Measurements from ENCODE around the gene AXIN1. TPM values are rescaled to one million over a fixed set of nuclear protein-coding genes. Genes with fewer than 3 reads are reported as not detected.

Gene AXIN1
- total RNA-seq, 1 donor from 2014 or later = 16.4 TPM

DNA sequence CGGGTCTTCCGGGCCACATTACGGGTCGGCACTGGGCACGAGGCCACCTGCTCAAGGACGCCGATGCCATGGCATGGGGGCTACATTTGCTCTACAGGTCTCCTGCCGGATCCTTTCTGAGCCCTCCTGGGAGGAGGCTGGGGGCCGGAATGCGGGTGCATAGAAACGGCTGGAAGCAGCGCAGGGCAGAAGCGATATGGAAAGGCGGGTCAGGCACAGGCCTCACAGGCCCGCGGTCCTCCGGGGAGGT, 28.4 kb downstream of the AXIN1 start:
- no peak overlapping the region for H3K27ac Mint-ChIP-seq (ENCODE audit: unreplicated experiment)
- no peaks in the 10 kb centered on the region for H3K9me3 Mint-ChIP-seq (ENCODE audit: unreplicated experiment)
- no peaks in the 10 kb centered on the region for H3K4me1 Mint-ChIP-seq (ENCODE audit: low read depth, unreplicated experiment)
- H3K27me3 Mint-ChIP-seq (ENCODE audit: unreplicated experiment) = peaks cover 2% of the 10 kb centered on the region
- DNase-seq = no peak
- TF ChIP-seq, protein P1, sequence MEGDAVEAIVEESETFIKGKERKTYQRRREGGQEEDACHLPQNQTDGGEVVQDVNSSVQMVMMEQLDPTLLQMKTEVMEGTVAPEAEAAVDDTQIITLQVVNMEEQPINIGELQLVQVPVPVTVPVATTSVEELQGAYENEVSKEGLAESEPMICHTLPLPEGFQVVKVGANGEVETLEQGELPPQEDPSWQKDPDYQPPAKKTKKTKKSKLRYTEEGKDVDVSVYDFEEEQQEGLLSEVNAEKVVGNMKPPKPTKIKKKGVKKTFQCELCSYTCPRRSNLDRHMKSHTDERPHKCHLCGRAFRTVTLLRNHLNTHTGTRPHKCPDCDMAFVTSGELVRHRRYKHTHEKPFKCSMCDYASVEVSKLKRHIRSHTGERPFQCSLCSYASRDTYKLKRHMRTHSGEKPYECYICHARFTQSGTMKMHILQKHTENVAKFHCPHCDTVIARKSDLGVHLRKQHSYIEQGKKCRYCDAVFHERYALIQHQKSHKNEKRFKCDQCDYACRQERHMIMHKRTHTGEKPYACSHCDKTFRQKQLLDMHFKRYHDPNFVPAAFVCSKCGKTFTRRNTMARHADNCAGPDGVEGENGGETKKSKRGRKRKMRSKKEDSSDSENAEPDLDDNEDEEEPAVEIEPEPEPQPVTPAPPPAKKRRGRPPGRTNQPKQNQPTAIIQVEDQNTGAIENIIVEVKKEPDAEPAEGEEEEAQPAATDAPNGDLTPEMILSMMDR (IDR thresholded peaks at IDR 0.05; ENCODE audit: partially characterized antibody, unreplicated experiment) = no peak
- no peaks in the 10 kb centered on the region for H3K36me3 Mint-ChIP-seq (ENCODE audit: unreplicated experiment)
- no peak overlapping the region for H3K4me3 Mint-ChIP-seq (ENCODE audit: unreplicated experiment)

DNA sequence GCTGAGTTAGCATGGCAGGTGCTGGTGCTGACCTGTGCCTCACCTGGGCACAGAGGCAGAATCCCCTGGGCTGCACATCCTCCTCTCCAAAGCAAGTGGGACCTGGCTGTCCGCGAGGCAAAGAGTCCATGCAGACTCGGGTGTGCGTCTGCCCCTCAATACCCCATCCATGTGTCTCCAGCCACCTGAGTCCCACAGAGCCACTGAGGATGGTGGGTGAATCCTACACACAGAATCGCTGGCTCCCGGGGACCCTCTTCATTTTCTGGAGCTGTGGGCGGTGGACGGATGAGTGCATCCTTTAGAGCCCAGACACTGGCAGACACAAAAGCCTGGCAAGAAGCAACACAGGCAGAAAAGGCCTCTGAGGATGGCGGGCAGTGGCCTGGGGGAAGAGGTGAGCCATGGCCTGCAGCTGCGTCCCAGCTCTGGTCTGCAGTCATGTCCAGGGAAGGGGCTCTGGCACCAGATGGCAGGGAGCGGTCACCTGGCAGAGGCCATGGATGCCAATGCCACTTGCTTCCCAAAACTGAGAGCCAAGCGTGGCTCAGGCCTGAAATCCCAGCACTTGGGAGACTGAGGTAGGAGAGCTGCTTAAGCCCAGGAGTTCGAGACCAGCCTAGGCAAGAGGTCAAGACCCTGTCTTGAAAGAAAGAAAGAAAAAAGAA, 29.9 kb downstream of the AXIN1 start:
- Mint-ChIP-seq H3K36me3 (ENCODE audit: unreplicated experiment) (no peaks in the 10 kb centered on the region), H3K4me3 (ENCODE audit: unreplicated experiment) (no peak overlapping the region), H3K9me3 (ENCODE audit: unreplicated experiment) (no peaks in the 10 kb centered on the region), H3K4me1 (ENCODE audit: low read depth, unreplicated experiment) (no peaks in the 10 kb centered on the region), H3K27ac (ENCODE audit: unreplicated experiment) (no peak overlapping the region), H3K27me3 (ENCODE audit: unreplicated experiment) (peaks cover 2% of the 10 kb centered on the region)
- TF ChIP-seq, protein P1 (IDR thresholded peaks at IDR 0.05; ENCODE audit: partially characterized antibody, unreplicated experiment) = no peak
- DNase-seq = no peak

DNA sequence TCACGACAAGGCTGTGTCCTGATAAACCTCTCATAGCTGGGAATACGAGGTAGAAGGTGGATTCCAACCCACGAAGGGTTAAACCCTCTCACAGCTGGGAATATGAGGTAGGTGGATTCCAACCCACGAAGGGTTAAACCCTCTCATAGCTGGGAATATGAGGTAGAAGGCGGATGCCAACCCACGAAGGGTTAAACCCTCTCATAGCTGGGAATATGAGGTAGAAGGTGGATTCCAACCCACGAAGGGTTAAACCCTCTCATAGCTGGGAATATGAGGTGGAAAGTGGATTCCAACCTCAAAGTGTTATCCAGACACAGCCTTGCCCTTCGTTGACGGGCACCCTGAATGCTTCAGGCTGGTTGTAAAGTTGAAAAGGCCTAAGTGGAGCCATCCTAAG, 31.0 kb downstream of the AXIN1 start:
- H3K4me1 Mint-ChIP-seq (ENCODE audit: low read depth, unreplicated experiment) = no peaks in the 10 kb centered on the region
- TF ChIP-seq, protein P1 (IDR thresholded peaks at IDR 0.05; ENCODE audit: partially characterized antibody, unreplicated experiment) = no peak
- H3K36me3 Mint-ChIP-seq (ENCODE audit: unreplicated experiment) = no peaks in the 10 kb centered on the region
- H3K4me3 Mint-ChIP-seq (ENCODE audit: unreplicated experiment) = no peak overlapping the region
- H3K27ac Mint-ChIP-seq (ENCODE audit: unreplicated experiment) = no peak overlapping the region
- no peak for DNase-seq
- peaks cover 2% of the 10 kb centered on the region for H3K27me3 Mint-ChIP-seq (ENCODE audit: unreplicated experiment)
- H3K9me3 Mint-ChIP-seq (ENCODE audit: unreplicated experiment) = no peaks in the 10 kb centered on the region

DNA sequence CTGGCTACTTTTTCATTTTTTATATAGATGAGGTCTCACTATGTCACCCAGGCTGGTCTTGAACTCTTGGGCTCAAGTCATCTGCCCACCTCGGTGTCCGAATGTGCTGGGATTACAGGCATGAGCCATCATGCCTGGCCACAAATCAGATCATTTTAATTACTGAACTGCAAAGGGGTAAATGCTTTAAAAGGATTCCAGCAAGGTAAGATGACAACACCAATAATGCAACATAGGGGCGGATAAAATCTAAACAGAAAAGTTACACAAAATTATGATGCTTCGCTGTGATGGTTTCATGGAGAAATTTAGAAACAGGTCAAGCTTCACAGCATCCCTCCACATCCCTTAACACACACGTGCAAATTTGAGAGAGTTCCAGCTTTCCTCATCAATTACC, 32.3 kb downstream of the AXIN1 start:
- H3K27me3 Mint-ChIP-seq (ENCODE audit: unreplicated experiment) = peaks cover 2% of the 10 kb centered on the region
- TF ChIP-seq, protein P1 (IDR thresholded peaks at IDR 0.05; ENCODE audit: partially characterized antibody, unreplicated experiment) = no peak
- H3K27ac Mint-ChIP-seq (ENCODE audit: unreplicated experiment) = no peak overlapping the region
- H3K9me3 Mint-ChIP-seq (ENCODE audit: unreplicated experiment) = no peaks in the 10 kb centered on the region
- no peaks in the 10 kb centered on the region for H3K36me3 Mint-ChIP-seq (ENCODE audit: unreplicated experiment)
- H3K4me3 Mint-ChIP-seq (ENCODE audit: unreplicated experiment) = no peak overlapping the region
- DNase-seq = no peak
- peaks cover 2% of the 10 kb centered on the region for H3K4me1 Mint-ChIP-seq (ENCODE audit: low read depth, unreplicated experiment)

DNA sequence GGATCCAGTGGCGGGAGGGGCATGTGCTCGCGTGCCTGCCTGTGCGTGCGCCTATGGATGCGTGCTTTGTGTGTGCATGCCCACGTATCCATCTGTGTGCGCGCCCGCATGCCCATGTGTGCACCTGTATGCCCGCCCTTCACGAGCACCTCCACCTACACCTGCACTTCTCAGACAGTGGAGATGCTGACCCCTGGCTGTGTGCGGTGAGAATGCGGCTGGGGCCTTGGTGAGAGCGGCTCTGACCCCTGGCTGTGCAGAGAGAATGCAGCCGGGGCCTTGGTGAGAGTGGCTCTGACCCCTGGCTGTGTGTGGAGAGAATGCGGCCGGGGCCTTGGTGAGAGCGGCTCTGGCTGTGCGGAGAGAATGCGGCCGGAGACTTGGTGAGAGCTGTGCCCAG, 33.9 kb downstream of the AXIN1 start:
- Mint-ChIP-seq H3K4me3 (ENCODE audit: unreplicated experiment) (no peak overlapping the region), H3K27me3 (ENCODE audit: unreplicated experiment) (peaks cover 2% of the 10 kb centered on the region), H3K4me1 (ENCODE audit: low read depth, unreplicated experiment) (peaks cover 7% of the 10 kb centered on the region), H3K36me3 (ENCODE audit: unreplicated experiment) (no peaks in the 10 kb centered on the region), H3K27ac (ENCODE audit: unreplicated experiment) (no peak overlapping the region), H3K9me3 (ENCODE audit: unreplicated experiment) (no peaks in the 10 kb centered on the region)
- TF ChIP-seq, protein P1 (IDR thresholded peaks at IDR 0.05; ENCODE audit: partially characterized antibody, unreplicated experiment) = peak; percentile 51
- peak; percentile 61 for DNase-seq
